ENCODE measurements around the gene HTR5A.

HTR5A gene

GRCh38 chr7:155054761-155055160 lies 15.4 kb upstream of the HTR5A start:
- no peak for DNase-seq (ENCODE audit: low spot score)
- Histone ChIP-seq H3K27ac (ENCODE audit: poor library complexity, severe bottlenecking) (no peak overlapping the region), H3K27me3 (ENCODE audit: insufficient read depth, poor library complexity, severe bottlenecking) (no peaks in the 10 kb centered on the region), H3K4me3 (ENCODE audit: severe bottlenecking) (no peak overlapping the region), H3K36me3 (ENCODE audit: low read depth) (no peaks in the 10 kb centered on the region), H3K4me1 (ENCODE audit: insufficient read depth, poor library complexity, severe bottlenecking) (no peaks in the 10 kb centered on the region), H3K9me3 (ENCODE audit: severe bottlenecking) (no peaks in the 10 kb centered on the region)
- ATAC-seq (ENCODE audit: low read depth), result no peak
- TF ChIP-seq CTCF (IDR thresholded peaks at IDR 0.05; ENCODE audit: poor library complexity, severe bottlenecking), result no peak

- Histone ChIP-seq H3K36me3 (ENCODE audit: low read depth) (no peaks in the 10 kb centered on the region), H3K27ac (ENCODE audit: poor library complexity, severe bottlenecking) (no peak overlapping the region), H3K9me3 (ENCODE audit: severe bottlenecking) (no peaks in the 10 kb centered on the region), H3K4me3 (ENCODE audit: severe bottlenecking) (no peak overlapping the region), H3K27me3 (ENCODE audit: insufficient read depth, poor library complexity, severe bottlenecking) (no peaks in the 10 kb centered on the region), H3K4me1 (ENCODE audit: insufficient read depth, poor library complexity, severe bottlenecking) (no peaks in the 10 kb centered on the region)
- ATAC-seq (ENCODE audit: low read depth) (no peak), DNase-seq (ENCODE audit: low spot score) (no peak)
- TF ChIP-seq CTCF (IDR thresholded peaks at IDR 0.05; ENCODE audit: poor library complexity, severe bottlenecking), result no peak
Observed at GRCh38 chr7:155057076-155057475, 13.0 kb upstream of the HTR5A start.

- Histone ChIP-seq H3K4me3 (ENCODE audit: severe bottlenecking) (no peak overlapping the region), H3K27me3 (ENCODE audit: insufficient read depth, poor library complexity, severe bottlenecking) (no peaks in the 10 kb centered on the region), H3K9me3 (ENCODE audit: severe bottlenecking) (no peaks in the 10 kb centered on the region), H3K27ac (ENCODE audit: poor library complexity, severe bottlenecking) (no peak overlapping the region), H3K36me3 (ENCODE audit: low read depth) (no peaks in the 10 kb centered on the region), H3K4me1 (ENCODE audit: insufficient read depth, poor library complexity, severe bottlenecking) (no peaks in the 10 kb centered on the region)
- DNase-seq (ENCODE audit: low spot score) (no peak), ATAC-seq (ENCODE audit: low read depth) (no peak)
- TF ChIP-seq CTCF (IDR thresholded peaks at IDR 0.05; ENCODE audit: poor library complexity, severe bottlenecking), result no peak
Observed at GRCh38 chr7:155058896-155059295, 11.2 kb upstream of the HTR5A start.

GRCh38 chr7:155059703-155060102 lies 10.4 kb upstream of the HTR5A start:
- no peak for TF ChIP-seq CTCF (IDR thresholded peaks at IDR 0.05; ENCODE audit: poor library complexity, severe bottlenecking)
- no peaks in the 10 kb centered on the region for H3K36me3 ChIP-seq (ENCODE audit: low read depth)
- no peaks in the 10 kb centered on the region for H3K4me1 ChIP-seq (ENCODE audit: insufficient read depth, poor library complexity, severe bottlenecking)
- H3K27ac ChIP-seq (ENCODE audit: poor library complexity, severe bottlenecking), result no peak overlapping the region
- DNase-seq (ENCODE audit: low spot score), result no peak
- no peak for ATAC-seq (ENCODE audit: low read depth)
- H3K9me3 ChIP-seq (ENCODE audit: severe bottlenecking), result no peaks in the 10 kb centered on the region
- H3K27me3 ChIP-seq (ENCODE audit: insufficient read depth, poor library complexity, severe bottlenecking), result no peaks in the 10 kb centered on the region
- no peak overlapping the region for H3K4me3 ChIP-seq (ENCODE audit: severe bottlenecking)

- no peak for DNase-seq (ENCODE audit: low spot score)
- TF ChIP-seq CTCF (IDR thresholded peaks at IDR 0.05; ENCODE audit: poor library complexity, severe bottlenecking), result no peak
- H3K27ac ChIP-seq (ENCODE audit: poor library complexity, severe bottlenecking), result no peak overlapping the region
- no peak for ATAC-seq (ENCODE audit: low read depth)
- H3K36me3 ChIP-seq (ENCODE audit: low read depth), result no peaks in the 10 kb centered on the region
- no peak overlapping the region for H3K4me3 ChIP-seq (ENCODE audit: severe bottlenecking)
- H3K9me3 ChIP-seq (ENCODE audit: severe bottlenecking), result no peaks in the 10 kb centered on the region
- H3K27me3 ChIP-seq (ENCODE audit: insufficient read depth, poor library complexity, severe bottlenecking), result no peaks in the 10 kb centered on the region
- peaks cover 5% of the 10 kb centered on the region for H3K4me1 ChIP-seq (ENCODE audit: insufficient read depth, poor library complexity, severe bottlenecking)
Observed at GRCh38 chr7:155062411-155062810, 7.7 kb upstream of the HTR5A start.

All from RWPE2 (cell line).